ENCODE data around the gene TGM1.

The TGM1 gene

DNA sequence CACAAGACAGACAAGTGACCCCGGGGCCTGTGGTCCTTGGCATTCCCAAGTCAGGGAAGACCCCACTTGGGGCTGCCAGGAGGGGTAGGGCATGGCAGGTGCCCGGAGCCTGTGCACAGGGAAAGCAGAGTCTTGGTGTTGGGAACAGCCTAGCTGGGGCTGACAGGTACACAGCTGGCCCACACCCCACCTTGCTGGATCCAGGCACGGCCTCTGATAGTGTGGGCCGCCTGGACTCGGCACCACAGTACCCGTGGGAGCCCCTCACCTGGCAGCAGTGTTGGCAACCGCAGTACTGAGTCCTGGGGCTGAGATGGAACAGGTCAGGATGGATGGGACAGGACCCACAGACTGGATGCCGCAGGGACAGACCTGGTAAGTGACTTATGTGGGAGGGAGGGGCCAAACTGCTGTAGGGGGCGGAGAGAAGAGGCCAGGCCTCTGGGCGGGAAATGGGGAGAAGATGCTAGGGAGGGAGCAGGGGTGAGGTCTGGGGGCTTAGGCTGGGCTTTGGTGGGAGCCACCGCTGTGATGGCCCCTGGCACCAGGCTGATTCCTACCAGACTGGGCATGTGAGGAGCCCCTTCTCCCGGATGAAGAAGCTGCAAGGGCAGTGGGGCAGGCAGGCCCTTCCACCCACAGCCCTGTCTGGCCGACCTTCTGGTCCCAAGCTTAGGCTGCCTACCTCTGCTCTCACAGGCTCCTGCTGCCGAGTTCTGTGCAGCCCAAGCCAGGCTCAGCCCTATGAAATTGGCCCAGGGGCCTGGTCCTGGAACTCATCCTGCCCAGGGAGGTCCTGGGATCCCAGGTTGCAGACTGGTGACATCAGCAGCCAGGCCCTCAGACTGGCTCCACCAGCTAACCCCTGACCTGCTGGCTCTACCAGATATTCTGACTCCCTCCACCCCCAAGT is at the start of gene TGM1:
TSS of gene TGM1 (minus strand) at position 357 of the 913 bp plus-strand sequence. CDS start 825 bp downstream, outside the sequence.
- H3K27me3 ChIP-seq (ENCODE audit: insufficient read depth, low read length): no peaks in the 10 kb centered on the region
- peaks cover 8% of the 10 kb centered on the region for H3K4me1 ChIP-seq (ENCODE audit: control insufficient read depth, insufficient read depth, low read length, unreplicated experiment)
- no peaks in the 10 kb centered on the region for H3K36me3 ChIP-seq (ENCODE audit: insufficient read depth, low read length)
- H3K79me2 ChIP-seq (ENCODE audit: control insufficient read depth, insufficient read depth, low read length, unreplicated experiment): no peaks in the 10 kb centered on the region
- no peak within 1 kb of the TSS for H3K27ac ChIP-seq (ENCODE audit: low read depth, low read length)
- no peak within 1 kb of the TSS for H3K4me3 ChIP-seq (ENCODE audit: low read depth, low read length)
- H2AFZ ChIP-seq (ENCODE audit: low read length, unreplicated experiment): no peak within 1 kb of the TSS

- Histone ChIP-seq H3K4me3 (ENCODE audit: low read depth, low read length) (peak overlapping the region; percentile 70), H2AFZ (ENCODE audit: low read length, unreplicated experiment) (no peak overlapping the region), H3K79me2 (ENCODE audit: control insufficient read depth, insufficient read depth, low read length, unreplicated experiment) (no peaks in the 10 kb centered on the region), H3K27ac (ENCODE audit: low read depth, low read length) (peak overlapping the region; percentile 33; the same call in 1 of the 2 replicates), H3K36me3 (ENCODE audit: insufficient read depth, low read length) (no peaks in the 10 kb centered on the region; the same call in 1 of the 2 replicates), H3K27me3 (ENCODE audit: insufficient read depth, low read length) (no peaks in the 10 kb centered on the region), H3K4me1 (ENCODE audit: control insufficient read depth, insufficient read depth, low read length, unreplicated experiment) (peaks cover 34% of the 10 kb centered on the region)
These were observed 49.0 kb upstream of the TGM1 start for GRCh38 chr14:24311837-24312615.

DNA sequence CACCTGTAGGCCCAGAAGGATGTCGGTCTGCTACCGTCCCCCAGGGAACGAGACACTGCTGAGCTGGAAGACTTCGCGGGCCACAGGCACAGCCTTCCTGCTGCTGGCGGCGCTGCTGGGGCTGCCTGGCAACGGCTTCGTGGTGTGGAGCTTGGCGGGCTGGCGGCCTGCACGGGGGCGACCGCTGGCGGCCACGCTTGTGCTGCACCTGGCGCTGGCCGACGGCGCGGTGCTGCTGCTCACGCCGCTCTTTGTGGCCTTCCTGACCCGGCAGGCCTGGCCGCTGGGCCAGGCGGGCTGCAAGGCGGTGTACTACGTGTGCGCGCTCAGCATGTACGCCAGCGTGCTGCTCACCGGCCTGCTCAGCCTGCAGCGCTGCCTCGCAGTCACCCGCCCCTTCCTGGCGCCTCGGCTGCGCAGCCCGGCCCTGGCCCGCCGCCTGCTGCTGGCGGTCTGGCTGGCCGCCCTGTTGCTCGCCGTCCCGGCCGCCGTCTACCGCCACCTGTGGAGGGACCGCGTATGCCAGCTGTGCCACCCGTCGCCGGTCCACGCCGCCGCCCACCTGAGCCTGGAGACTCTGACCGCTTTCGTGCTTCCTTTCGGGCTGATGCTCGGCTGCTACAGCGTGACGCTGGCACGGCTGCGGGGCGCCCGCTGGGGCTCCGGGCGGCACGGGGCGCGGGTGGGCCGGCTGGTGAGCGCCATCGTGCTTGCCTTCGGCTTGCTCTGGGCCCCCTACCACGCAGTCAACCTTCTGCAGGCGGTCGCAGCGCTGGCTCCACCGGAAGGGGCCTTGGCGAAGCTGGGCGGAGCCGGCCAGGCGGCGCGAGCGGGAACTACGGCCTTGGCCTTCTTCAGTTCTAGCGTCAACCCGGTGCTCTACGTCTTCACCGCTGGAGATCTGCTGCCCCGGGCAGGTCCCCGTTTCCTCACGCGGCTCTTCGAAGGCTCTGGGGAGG is 47.9 kb upstream of the TGM1 start, which contains the start of gene LTB4R:
TSS of gene LTB4R (plus strand) at position 857 of the 959 bp plus-strand sequence. CDS start 4,150 bp downstream, outside the sequence.
- H3K79me2 ChIP-seq (ENCODE audit: control insufficient read depth, insufficient read depth, low read length, unreplicated experiment): no peaks in the 10 kb centered on the region
- peak within 1 kb of the TSS; percentile 70 for H3K4me3 ChIP-seq (ENCODE audit: low read depth, low read length)
- peaks cover 29% of the 10 kb centered on the region for H3K4me1 ChIP-seq (ENCODE audit: control insufficient read depth, insufficient read depth, low read length, unreplicated experiment)
- no peaks in the 10 kb centered on the region for H3K27me3 ChIP-seq (ENCODE audit: insufficient read depth, low read length)
- peak within 1 kb of the TSS; percentile 33; the same call in 1 of the 2 replicates for H3K27ac ChIP-seq (ENCODE audit: low read depth, low read length)
- peak within 1 kb of the TSS; percentile 49 for H2AFZ ChIP-seq (ENCODE audit: low read length, unreplicated experiment)
- peaks cover 3% of the 10 kb centered on the region for H3K36me3 ChIP-seq (ENCODE audit: insufficient read depth, low read length)

DNA sequence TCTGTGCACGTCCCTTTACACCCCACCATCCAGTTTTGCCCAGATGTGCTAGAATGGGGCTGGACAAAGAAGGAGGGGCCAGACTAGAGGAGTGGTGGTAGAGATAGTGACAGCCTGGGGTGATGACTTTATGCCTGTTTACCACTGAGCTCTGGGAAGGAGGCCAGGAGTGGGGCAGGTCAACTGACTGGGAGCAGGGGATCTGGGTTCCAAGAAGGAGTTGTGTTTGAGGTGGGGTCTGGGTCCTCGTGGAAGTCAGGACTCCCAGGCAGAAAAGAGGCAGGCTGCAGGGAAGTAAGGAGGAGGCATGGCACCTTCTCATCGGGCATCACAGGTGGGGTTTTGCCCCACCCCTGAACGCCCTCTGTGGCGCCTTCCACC is 47.3 kb upstream of the TGM1 start:
- Histone ChIP-seq H2AFZ (ENCODE audit: low read length, unreplicated experiment) (no peak overlapping the region), H3K36me3 (ENCODE audit: insufficient read depth, low read length) (peaks cover 7% of the 10 kb centered on the region), H3K4me3 (ENCODE audit: low read depth, low read length) (peak overlapping the region; percentile 70), H3K27me3 (ENCODE audit: insufficient read depth, low read length) (no peaks in the 10 kb centered on the region), H3K27ac (ENCODE audit: low read depth, low read length) (no peak overlapping the region), H3K4me1 (ENCODE audit: control insufficient read depth, insufficient read depth, low read length, unreplicated experiment) (peaks cover 29% of the 10 kb centered on the region), H3K79me2 (ENCODE audit: control insufficient read depth, insufficient read depth, low read length, unreplicated experiment) (no peaks in the 10 kb centered on the region)

DNA sequence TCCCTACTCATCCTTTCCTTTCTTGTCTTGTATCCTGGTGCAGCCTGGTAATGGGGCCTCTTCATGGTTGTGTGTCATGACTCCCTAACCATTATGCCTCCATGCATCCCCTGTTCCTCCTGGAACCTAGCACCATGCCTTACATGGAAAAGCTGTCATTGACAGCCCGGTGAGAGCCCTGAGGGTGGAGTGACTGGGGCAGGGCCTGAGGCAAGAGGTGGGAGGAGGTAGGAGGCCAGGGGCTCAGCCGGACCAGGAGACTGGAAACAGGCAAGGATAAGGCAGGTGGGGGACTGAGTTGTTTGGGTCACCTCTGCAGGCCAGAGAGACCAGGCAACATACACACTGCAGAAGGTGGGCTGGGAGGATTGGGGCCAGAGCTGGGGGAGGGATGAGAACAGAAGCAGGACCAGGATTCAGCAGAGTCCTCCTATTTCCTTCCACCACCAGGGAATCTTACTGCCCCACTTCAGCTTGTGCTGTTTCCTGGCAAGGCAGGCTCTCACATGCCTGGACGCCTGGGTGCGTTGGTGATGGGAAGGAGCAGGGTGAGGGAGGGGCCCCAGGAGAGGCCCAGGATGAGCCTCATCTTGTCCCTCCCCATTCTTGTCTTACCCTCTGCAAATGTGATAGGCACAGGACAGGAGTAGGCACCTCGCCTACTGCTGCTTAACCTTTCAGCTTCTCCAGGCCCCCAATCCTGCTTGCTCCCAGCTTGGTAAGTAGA is 46.7 kb upstream of the TGM1 start, which contains the start of gene LTB4R2:
TSS of gene LTB4R2 (plus strand) at position 603 of the 727 bp plus-strand sequence. CDS start 525 bp downstream, outside the sequence.
- H3K4me1 ChIP-seq (ENCODE audit: control insufficient read depth, insufficient read depth, low read length, unreplicated experiment): peaks cover 29% of the 10 kb centered on the region
- peaks cover 7% of the 10 kb centered on the region for H3K36me3 ChIP-seq (ENCODE audit: insufficient read depth, low read length)
- no peak within 1 kb of the TSS for H2AFZ ChIP-seq (ENCODE audit: low read length, unreplicated experiment)
- H3K27me3 ChIP-seq (ENCODE audit: insufficient read depth, low read length): no peaks in the 10 kb centered on the region
- H3K27ac ChIP-seq (ENCODE audit: low read depth, low read length): no peak within 1 kb of the TSS
- H3K4me3 ChIP-seq (ENCODE audit: low read depth, low read length): peak within 1 kb of the TSS; percentile 70
- H3K79me2 ChIP-seq (ENCODE audit: control insufficient read depth, insufficient read depth, low read length, unreplicated experiment): no peaks in the 10 kb centered on the region

DNA sequence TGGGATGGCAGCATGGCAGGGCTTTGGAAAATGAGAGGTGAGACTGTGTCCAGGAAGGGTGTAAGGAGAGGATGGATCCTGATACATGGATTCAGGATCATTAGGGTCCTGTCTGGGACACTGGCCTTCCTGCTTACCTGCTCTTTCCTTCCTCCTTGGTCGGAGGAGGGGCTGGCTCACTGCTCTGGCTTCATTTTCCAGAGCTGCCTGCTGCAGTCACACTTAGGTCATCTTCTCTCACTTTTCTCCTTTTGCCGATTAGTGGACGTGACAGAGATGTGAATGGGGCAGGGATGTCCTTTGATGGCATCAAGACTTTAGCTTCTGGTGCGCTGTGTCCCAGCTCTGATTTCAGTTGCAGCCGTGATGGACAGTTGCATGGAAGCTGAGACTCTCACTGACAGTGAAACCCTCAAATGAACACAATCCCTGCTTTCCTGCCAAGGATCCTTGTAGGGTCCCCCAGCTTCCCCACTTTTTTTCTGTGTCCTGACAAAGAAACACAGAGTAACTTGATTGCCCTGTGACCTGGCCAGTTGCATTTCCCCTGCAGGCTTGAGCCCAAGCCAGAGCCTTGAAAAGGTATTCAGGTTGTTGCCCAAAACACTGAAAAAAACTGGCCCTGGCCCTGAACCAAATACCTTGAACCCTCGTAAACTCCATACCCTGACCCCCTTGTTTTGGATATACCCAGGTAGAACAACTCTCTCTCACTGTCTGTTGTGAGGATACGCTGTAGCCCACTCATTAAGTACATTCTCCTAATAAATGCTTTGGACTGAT is 45.6 kb upstream of the TGM1 start:
- Histone ChIP-seq H3K4me3 (ENCODE audit: low read depth, low read length) (no peak overlapping the region), H2AFZ (ENCODE audit: low read length, unreplicated experiment) (no peak overlapping the region), H3K27ac (ENCODE audit: low read depth, low read length) (no peak overlapping the region), H3K79me2 (ENCODE audit: control insufficient read depth, insufficient read depth, low read length, unreplicated experiment) (no peaks in the 10 kb centered on the region), H3K36me3 (ENCODE audit: insufficient read depth, low read length) (peaks cover 11% of the 10 kb centered on the region), H3K4me1 (ENCODE audit: control insufficient read depth, insufficient read depth, low read length, unreplicated experiment) (peaks cover 29% of the 10 kb centered on the region), H3K27me3 (ENCODE audit: insufficient read depth, low read length) (no peaks in the 10 kb centered on the region)

- no peak within 1 kb of the TSS for H2AFZ ChIP-seq (ENCODE audit: low read length, unreplicated experiment)
- H3K27ac ChIP-seq (ENCODE audit: low read depth, low read length): no peak within 1 kb of the TSS
- no peaks in the 10 kb centered on the region for H3K79me2 ChIP-seq (ENCODE audit: control insufficient read depth, insufficient read depth, low read length, unreplicated experiment)
- no peak within 1 kb of the TSS for H3K4me3 ChIP-seq (ENCODE audit: low read depth, low read length)
- H3K27me3 ChIP-seq (ENCODE audit: insufficient read depth, low read length): no peaks in the 10 kb centered on the region
- peaks cover 11% of the 10 kb centered on the region for H3K36me3 ChIP-seq (ENCODE audit: insufficient read depth, low read length)
- H3K4me1 ChIP-seq (ENCODE audit: control insufficient read depth, insufficient read depth, low read length, unreplicated experiment): peaks cover 29% of the 10 kb centered on the region
These were observed 44.8 kb upstream of the TGM1 start, which contains the start of gene CIDEB for GRCh38 chr14:24307575-24308341. Gene CIDEB, minus strand, starts transcription at chr14:24307977. Its CDS starts 119 bp downstream, at chr14:24307858.

DNA sequence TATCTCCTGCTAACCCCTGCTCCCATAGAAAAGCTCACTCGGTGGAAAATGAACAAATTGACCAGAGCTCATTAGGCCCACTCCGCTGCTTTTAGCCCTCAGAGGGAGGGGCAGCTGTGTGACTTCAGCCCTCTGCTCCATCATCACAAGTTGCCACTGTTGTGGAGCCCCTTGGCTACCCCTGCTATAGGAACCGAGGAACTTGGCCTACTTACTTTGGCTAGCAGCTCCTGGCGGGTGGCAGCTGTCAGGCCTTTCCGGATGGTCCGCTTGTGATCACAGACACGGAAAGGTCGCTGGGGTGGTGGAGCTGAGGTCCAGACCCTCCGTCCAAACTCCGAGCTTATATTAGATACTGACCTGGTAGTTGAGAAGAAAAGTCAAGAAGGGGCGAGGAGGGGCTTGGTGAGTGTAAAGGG is 44.2 kb upstream of the TGM1 start:
- no peaks in the 10 kb centered on the region for H3K27me3 ChIP-seq (ENCODE audit: insufficient read depth, low read length)
- H3K36me3 ChIP-seq (ENCODE audit: insufficient read depth, low read length): peaks cover 12% of the 10 kb centered on the region
- no peak overlapping the region for H2AFZ ChIP-seq (ENCODE audit: low read length, unreplicated experiment)
- H3K79me2 ChIP-seq (ENCODE audit: control insufficient read depth, insufficient read depth, low read length, unreplicated experiment): no peaks in the 10 kb centered on the region
- peaks cover 27% of the 10 kb centered on the region for H3K4me1 ChIP-seq (ENCODE audit: control insufficient read depth, insufficient read depth, low read length, unreplicated experiment)
- H3K27ac ChIP-seq (ENCODE audit: low read depth, low read length): no peak overlapping the region
- H3K4me3 ChIP-seq (ENCODE audit: low read depth, low read length): no peak overlapping the region

Measured in ACC112 (cell line).